OCI-LY3 (cell line): ENCODE data around the gene NR1H3.

ENCODE experiments used
- CTCF ChIP-seq: fragments of 200-600, 300-600 bp; sonication (generic); IDR thresholded peaks from 2 replicates; pipeline ENCODE4 v1.5.1; 2014; ENCODE audit warnings: antibody characterized with exemption, low read length, low read depth
- EZH2phosphoT487 ChIP-seq: fragments of 200-600 bp; shearing (Covaris generic); IDR thresholded peaks from 2 replicates; pipeline ENCODE4 v1.6.1; 2018; ENCODE audit warnings: antibody characterized with exemption, mixed run types, low read depth

GRCh38 chr11:47208628-47209027 lies 49.2 kb upstream of the NR1H3 start:
- TF ChIP-seq CTCF: no peak
- no peak for TF ChIP-seq EZH2phosphoT487
